HG02642 (cell line): ENCODE data around the gene PDGFC.

Experiments
- ATAC-seq: cut with Tn5 transposase; IDR thresholded peaks from one replicate; pipeline ENCODE4 v1.9.1; 2021; ENCODE audit warnings: mild to moderate bottlenecking; ENCODE audit not compliant: unreplicated experiment, poor library complexity

Gene PDGFC

GRCh38 chr4:156764145-156764544 is 207.5 kb downstream of the PDGFC start:
- no peak for ATAC-seq

- no peak for ATAC-seq
Measured at GRCh38 chr4:156763511-156763910, 208.1 kb downstream of the PDGFC start.

GRCh38 chr4:156762851-156763250 is 208.7 kb downstream of the PDGFC start:
- ATAC-seq = no peak

- no peak for ATAC-seq
Measured at GRCh38 chr4:156756118-156756517, 215.5 kb downstream of the PDGFC start.

- no peak for ATAC-seq
Measured at GRCh38 chr4:156754832-156755570, 216.6 kb downstream of the PDGFC start.

GRCh38 chr4:156751486-156751885 is 220.1 kb downstream of the PDGFC start:
- no peak for ATAC-seq

- no peak for ATAC-seq
Measured at GRCh38 chr4:156749426-156750403, 221.9 kb downstream of the PDGFC start.

- no peak for ATAC-seq
Measured at GRCh38 chr4:156746111-156746510, 225.5 kb downstream of the PDGFC start.

- ATAC-seq = no peak
Measured at GRCh38 chr4:156738766-156739165, 232.8 kb downstream of the PDGFC start.

- ATAC-seq = no peak
Measured at GRCh38 chr4:156734965-156735895, 236.4 kb downstream of the PDGFC start.

GRCh38 chr4:156733582-156733981 is 238.0 kb downstream of the PDGFC start:
- ATAC-seq = no peak

- no peak for ATAC-seq
Measured at GRCh38 chr4:156732634-156733033, 239.0 kb downstream of the PDGFC start.

- no peak for ATAC-seq
Measured at GRCh38 chr4:156729416-156729815, 242.2 kb downstream of the PDGFC start.

- no peak for ATAC-seq
Measured at GRCh38 chr4:156725257-156725656, 246.3 kb downstream of the PDGFC start.

GRCh38 chr4:156723951-156724668 is 247.5 kb downstream of the PDGFC start:
- ATAC-seq = no peak

GRCh38 chr4:156718226-156718625 is 253.4 kb downstream of the PDGFC start:
- ATAC-seq = no peak

- no peak for ATAC-seq
Measured at GRCh38 chr4:156711193-156711590, 260.4 kb downstream of the PDGFC start.
